Fibroblast of the aortic adventitia (primary cell): ENCODE results near the gene HCCS. TPM values are rescaled to one million over a fixed set of nuclear protein-coding genes. Genes with fewer than 3 reads are reported as not detected.

Source experiments
- DNase-seq: peaks from one replicate; pipeline ENCODE4 v3.0.0-alpha.2; 2010; ENCODE audit warnings: low read depth
- H3K4me3 ChIP-seq: 2 replicates; pipeline ENCODE4 v1.5.1; 2011; ENCODE audit warnings: low read depth, mild to moderate bottlenecking, control low read depth, low read length, moderate library complexity
- CTCF ChIP-seq: IDR thresholded peaks from 2 replicates; pipeline ENCODE4 v1.5.1; 2011; ENCODE audit warnings: mild to moderate bottlenecking, low read length, control low read depth, inconsistent platforms; ENCODE audit not compliant: insufficient read depth
- total RNA-seq: library from RNA; depleted of rRNA; stranded (reverse); fragments of >200 nt; gene quantifications from 2 replicates; pipeline ENCODE4 v1.2.3, GENCODE V29; 2012; ENCODE audit warnings: low replicate concordance

The HCCS gene
- total RNA-seq, 1 donor = 24.5 TPM

- TF ChIP-seq CTCF = no peak
- no peak overlapping the region for H3K4me3 ChIP-seq
- no peak for DNase-seq
These were observed 24.5 kb downstream of the HCCS start for GRCh38 chrX:11135564-11136185.

DNA sequence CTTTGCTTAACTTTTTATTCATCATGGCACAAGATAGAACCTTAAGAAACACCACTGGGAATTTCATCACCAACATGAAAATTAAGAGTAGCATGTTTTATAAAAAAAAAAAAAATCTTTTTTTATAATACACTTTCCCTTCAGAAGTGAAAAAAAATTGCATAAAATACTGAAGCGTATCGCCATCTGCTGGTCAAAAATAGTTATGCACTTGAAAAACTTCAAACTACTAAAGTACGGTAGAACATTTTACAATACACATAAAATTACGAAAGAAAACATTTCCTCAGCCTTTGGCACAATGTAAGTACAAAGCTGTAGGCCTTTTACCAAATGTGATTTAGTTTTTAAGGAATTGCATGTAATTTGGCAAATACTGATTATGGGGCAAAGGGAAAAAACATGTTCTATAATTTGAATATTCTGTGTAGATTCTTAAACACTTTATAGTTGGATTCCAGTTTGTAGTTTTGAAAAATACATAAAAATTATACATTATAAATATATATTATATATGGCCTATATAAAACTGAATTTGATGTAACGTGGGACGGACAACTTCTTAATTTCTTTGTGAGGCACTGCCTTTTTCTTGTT, 26.5 kb downstream of the HCCS start:
- no peak overlapping the region for H3K4me3 ChIP-seq
- DNase-seq = peak; percentile 78
- peak; percentile 65 for TF ChIP-seq CTCF

DNA sequence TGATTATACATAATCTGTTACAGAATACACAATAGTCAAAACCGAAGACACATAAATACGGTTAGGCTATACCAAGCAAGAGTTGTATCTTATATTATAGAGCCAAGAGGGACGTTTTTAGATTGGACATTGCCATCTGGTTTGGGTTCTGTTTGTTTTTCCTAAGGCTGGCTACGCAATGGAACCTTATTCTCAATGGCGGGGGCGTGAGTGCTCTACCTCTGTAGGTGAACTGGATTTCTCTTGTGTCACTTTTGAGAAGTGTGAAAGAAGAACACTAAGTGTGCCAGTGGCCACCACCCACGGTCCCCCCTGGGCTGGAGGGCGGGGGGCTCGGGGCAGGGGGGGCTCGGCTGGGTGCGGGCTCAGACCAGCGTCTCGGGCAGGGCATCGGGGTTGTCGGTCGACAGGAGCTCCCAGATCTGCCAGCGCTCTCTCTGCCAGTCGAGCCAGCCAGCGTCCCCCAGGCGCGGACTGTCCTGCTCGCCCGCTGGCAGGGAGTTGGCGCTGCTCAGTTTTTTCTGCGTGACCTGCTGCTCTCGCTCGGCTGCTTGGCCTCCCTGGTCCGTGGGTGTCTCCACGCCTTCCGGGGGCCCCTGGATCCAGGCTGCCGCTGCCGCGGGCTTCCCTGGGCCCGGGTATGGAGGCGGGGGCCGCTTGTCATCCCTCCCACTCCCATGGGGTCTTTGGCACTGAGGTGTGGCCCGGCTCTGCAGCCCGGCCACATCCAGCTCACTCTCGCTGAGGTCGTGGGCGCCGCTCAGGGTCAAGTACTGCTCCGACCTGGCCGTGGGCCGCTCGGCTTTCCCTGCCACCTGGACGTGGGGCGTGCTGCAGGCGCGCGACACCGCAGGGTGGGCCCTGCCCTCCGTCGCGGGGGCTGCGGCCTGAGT, 27.6 kb downstream of the HCCS start:
- no peak overlapping the region for H3K4me3 ChIP-seq
- DNase-seq = no peak
- no peak for TF ChIP-seq CTCF

DNA sequence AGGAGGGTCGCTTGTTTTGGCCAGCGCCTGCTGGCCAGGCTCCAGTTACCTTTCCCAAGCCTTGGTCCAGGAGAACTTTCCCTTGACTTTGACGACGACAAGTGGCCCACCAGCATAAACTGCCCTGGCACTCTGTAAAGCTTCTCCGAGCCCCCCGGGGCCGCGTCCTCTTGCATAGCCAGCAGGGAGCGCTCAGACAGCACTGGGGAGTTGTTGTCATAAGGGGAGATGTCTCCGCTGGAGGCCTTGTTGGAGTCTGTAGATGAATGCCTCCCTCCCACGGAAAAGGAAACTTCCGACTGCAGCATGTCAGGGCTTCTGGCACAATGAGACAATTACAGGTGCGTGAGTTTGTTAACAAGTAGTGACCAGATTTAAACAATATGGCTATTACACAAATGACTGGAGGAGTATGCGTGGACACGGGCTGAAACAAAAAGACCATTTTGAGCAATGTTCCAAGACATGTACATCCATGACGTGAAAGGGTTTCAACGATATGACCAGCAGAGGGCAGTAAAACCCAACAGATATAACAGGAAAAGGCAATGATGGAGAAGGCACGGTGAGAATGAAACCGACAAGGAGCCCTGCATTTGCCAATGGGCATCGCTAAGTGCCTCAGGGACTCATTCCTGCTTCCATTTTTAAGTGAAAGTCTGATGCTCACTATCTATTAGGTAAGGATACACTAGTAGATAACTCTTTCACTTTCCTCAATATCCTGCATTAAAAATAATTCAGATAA, 33.0 kb downstream of the HCCS start:
- DNase-seq = peak; percentile 87
- peak; percentile 51 for TF ChIP-seq CTCF
- no peak overlapping the region for H3K4me3 ChIP-seq

- no peak overlapping the region for H3K4me3 ChIP-seq
- DNase-seq = no peak
- TF ChIP-seq CTCF = no peak
These were observed 35.3 kb downstream of the HCCS start for GRCh38 chrX:11146411-11146810.

DNA sequence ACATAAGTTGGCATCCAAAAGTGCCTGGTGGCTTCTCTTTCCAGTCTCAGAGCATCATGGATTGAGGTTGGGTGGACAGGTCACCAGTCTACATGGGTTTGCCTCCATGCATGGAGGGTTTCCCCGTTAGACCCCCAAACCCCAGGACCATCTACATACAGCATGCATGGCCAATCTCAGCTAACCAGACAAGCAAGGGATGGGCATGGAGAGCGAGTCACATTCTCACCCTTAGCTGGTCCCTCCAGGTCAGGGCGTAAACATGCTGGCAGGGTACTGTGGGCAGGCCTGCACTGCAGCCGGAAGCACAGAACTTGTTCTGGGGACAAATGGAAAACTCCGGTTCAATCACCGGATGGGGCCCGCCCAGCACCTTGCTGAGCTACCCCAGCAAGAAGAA, 37.3 kb downstream of the HCCS start:
- H3K4me3 ChIP-seq = no peak overlapping the region
- no peak for DNase-seq
- no peak for TF ChIP-seq CTCF
